Left ventricle myocardium inferior (tissue), 1 donor: ENCODE data around the gene APEH. TPM values are rescaled to one million over a fixed set of nuclear protein-coding genes. Genes with fewer than 3 reads are reported as not detected.
A peak's percentile ranks its signal among the peaks of the same experiment; 100 is the strongest.
"Not testable (repeated sequence)": the region's sequence is repeated elsewhere in the genome, so short reads cannot be mapped to it uniquely, and the experiment has no call there.

Experiments
- DNase-seq: peaks from one replicate; pipeline ENCODE4 v3.0.0-alpha.2; 2020
- H3K27ac ChIP-seq: fragments of 200-600 bp; replicated peaks from 2 replicates; pipeline ENCODE4 v1.8.0; 2021
- H3K27me3 ChIP-seq: fragments of 200-600 bp; 2 replicates; pipeline ENCODE4 v1.8.0; 2021; ENCODE audit warnings: low read depth
- H3K36me3 ChIP-seq: fragments of 200-600 bp; 2 replicates; pipeline ENCODE4 v1.8.0; 2021
- H3K4me1 ChIP-seq: fragments of 200-600 bp; 2 replicates; pipeline ENCODE4 v1.8.0; 2021
- H3K4me3 ChIP-seq: fragments of 200-600 bp; 2 replicates; pipeline ENCODE4 v1.8.0; 2021; ENCODE audit warnings: mild to moderate bottlenecking, moderate library complexity
- H3K9me3 ChIP-seq: fragments of 200-600 bp; replicated peaks from 2 replicates; pipeline ENCODE4 v1.8.0; 2021
- intact Hi-C: fragments of 100-400 bp; cut with micrococcal nuclease; formaldehyde crosslinking; loops from one replicate; pipeline ENCODE4 v1.11.0; 2022
- total RNA-seq: library from RNA; stranded (reverse); fragmentation: NEBNext Ultra II Directional; extraction: Animal tissue kit (Norgen Biotek cat#: 25700); gene quantifications from one replicate; pipeline ENCODE4 v1.2.1, GENCODE V29; 2021
- TF ChIP-seq, protein P1 (sequence below): fragments of 200-600 bp; IDR thresholded peaks from 2 replicates; pipeline ENCODE4 v1.8.0; 2021; ENCODE audit warnings: antibody characterized with exemption, mild to moderate bottlenecking, borderline replicate concordance
- donor health status: DM: no; HTN: yes; CAD: no; lungs with severe emphysema.

Gene APEH
- total RNA-seq, 1 donor from 2014 or later = 99.0 TPM

DNA sequence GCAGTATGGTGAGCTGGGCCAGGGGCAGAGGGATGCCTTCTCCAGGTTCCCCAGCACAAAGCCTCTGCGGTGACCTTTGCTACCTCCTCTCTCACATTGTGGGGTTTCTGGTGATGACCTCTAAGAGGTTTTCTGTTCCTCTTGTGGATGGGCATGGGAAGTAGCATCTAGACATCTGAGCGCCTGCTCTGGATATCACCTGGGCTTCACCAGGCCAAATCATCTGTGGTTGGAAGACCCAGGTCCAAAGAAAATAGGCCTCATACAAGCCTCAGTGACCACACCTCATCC is 7.0 kb downstream of the APEH start:
- Histone ChIP-seq H3K4me1 (peaks cover under 1% of the 10 kb centered on the region), H3K4me3 (no peak overlapping the region), H3K27me3 (peaks cover under 1% of the 10 kb centered on the region), H3K36me3 (peaks cover 78% of the 10 kb centered on the region), H3K9me3 (no peaks in the 10 kb centered on the region), H3K27ac (no peak overlapping the region)
- TF ChIP-seq, protein P1, sequence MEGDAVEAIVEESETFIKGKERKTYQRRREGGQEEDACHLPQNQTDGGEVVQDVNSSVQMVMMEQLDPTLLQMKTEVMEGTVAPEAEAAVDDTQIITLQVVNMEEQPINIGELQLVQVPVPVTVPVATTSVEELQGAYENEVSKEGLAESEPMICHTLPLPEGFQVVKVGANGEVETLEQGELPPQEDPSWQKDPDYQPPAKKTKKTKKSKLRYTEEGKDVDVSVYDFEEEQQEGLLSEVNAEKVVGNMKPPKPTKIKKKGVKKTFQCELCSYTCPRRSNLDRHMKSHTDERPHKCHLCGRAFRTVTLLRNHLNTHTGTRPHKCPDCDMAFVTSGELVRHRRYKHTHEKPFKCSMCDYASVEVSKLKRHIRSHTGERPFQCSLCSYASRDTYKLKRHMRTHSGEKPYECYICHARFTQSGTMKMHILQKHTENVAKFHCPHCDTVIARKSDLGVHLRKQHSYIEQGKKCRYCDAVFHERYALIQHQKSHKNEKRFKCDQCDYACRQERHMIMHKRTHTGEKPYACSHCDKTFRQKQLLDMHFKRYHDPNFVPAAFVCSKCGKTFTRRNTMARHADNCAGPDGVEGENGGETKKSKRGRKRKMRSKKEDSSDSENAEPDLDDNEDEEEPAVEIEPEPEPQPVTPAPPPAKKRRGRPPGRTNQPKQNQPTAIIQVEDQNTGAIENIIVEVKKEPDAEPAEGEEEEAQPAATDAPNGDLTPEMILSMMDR = no peak
- DNase-seq = no peak
- intact Hi-C loops = no loop called here

DNA sequence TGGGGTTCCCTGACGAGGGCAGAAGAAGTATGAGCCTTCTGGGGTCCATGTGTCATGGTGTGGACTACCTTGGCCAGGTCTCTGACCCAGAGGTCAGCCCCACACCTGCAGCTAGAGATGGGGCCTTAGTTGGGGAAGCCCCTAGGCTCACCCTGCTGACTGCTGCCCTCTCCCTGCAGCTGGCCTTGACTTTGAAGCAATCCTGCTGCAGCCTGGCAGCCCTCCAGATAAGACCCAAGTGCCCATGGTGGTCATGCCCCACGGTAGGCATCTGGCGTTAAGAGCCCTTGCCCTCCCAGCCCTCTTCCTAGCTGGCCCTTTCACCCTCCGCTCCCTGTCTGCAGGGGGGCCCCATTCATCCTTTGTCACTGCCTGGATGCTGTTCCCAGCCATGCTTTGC is 7.4 kb downstream of the APEH start:
- peaks cover 4% of the 10 kb centered on the region for H3K4me1 ChIP-seq
- TF ChIP-seq, protein P1 = no peak
- no peak overlapping the region for H3K27ac ChIP-seq
- DNase-seq = no peak
- no peaks in the 10 kb centered on the region for H3K9me3 ChIP-seq
- peaks cover 4% of the 10 kb centered on the region for H3K27me3 ChIP-seq
- intact Hi-C loops = no loop called here
- H3K36me3 ChIP-seq = peaks cover 74% of the 10 kb centered on the region
- H3K4me3 ChIP-seq = no peak overlapping the region

DNA sequence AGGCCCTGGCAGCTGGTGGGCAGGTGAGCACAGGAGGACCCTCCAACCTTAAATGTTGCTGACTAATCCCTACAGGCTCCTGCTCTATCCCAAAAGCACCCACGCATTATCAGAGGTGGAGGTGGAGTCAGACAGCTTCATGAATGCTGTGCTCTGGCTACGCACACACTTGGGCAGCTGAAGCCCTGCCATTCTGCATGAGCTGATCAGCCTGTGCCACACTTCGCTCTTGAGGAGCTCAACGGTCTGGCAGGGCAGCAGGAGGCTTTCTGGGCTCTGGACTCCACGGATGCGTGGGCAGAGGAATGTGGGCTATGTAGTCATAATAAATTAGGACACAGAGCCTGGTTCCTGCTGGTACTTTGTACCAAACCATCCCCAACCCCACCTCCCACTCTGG is 9.0 kb downstream of the APEH start:
- Histone ChIP-seq H3K27me3 (peaks cover 14% of the 10 kb centered on the region), H3K27ac (no peak overlapping the region), H3K36me3 (peaks cover 58% of the 10 kb centered on the region), H3K9me3 (no peaks in the 10 kb centered on the region), H3K4me3 (no peak overlapping the region), H3K4me1 (peaks cover 9% of the 10 kb centered on the region)
- TF ChIP-seq, protein P1 = no peak
- intact Hi-C loops = no loop called here
- no peak for DNase-seq

DNA sequence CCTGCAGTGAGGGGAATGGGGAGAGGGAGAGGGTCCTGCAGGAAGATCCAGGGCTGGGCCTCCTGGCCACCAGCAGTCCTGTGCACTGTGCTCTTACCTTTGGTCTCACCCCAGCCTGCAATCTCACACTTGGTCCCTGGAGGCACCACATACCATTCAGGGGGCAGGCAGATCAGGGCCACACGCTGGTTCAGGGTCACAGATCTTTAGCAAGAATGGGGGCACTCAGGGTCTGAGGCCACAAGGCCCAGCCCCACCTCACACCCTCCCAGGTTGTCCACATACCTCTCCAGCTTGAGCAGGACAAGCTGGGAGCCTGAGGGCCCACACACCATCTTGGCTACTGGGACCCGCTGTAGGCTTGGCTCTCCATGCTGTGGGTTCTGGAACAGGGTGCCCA is 10.3 kb downstream of the APEH start:
- H3K36me3 ChIP-seq = peaks cover 45% of the 10 kb centered on the region
- intact Hi-C loops, DNase-seq, H3K9me3 ChIP-seq, H3K27ac ChIP-seq, H3K4me3 ChIP-seq: not testable (repeated sequence)
- H3K27me3 ChIP-seq = peaks cover 14% of the 10 kb centered on the region
- H3K4me1 ChIP-seq = peaks cover 20% of the 10 kb centered on the region

DNA sequence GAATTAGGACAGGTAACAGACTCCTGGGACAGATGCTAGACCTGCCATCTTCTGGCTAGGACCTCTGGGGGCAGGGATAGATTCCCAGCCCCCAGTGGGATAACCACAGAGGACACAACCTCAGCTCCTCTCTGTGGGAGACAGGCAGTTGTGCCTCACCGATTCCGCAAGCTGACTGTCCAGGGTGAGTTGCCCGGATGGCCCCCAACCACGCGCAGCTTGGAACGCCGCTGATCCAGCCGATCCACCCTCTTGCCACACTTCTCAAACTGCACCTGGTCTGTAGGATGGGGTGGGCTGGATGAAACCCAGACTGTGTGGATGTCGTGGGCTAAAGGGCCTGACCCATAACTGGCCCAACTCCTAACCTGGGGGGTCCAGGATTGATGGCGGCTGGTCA is 11.0 kb downstream of the APEH start:
- DNase-seq, intact Hi-C loops, H3K27ac ChIP-seq, H3K4me3 ChIP-seq, H3K9me3 ChIP-seq: not testable (repeated sequence)
- Histone ChIP-seq H3K27me3 (peaks cover 14% of the 10 kb centered on the region), H3K36me3 (peaks cover 39% of the 10 kb centered on the region), H3K4me1 (peaks cover 27% of the 10 kb centered on the region)

DNA sequence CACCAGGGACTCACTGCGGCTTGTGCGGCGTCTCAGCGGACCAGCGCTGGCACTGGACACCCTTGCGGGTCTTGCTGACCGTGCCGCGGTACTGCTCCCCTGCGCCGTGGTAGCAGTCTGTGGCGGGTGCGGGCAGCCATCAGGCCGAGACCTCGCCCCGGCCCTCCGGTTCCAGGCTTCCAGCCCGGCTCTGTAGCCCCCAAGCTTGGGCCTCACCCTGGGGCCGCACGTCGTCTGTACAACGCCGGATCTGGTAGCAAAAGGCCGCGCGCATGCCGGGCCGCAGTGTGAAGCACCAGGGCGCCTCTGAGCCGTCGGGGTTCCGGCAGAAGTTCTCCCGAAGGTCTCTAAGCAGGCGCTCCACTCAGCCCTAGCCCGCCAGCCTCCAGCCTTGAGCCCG is 11.7 kb downstream of the APEH start:
- H3K9me3 ChIP-seq, DNase-seq, intact Hi-C loops, H3K27ac ChIP-seq: not testable (repeated sequence)
- Histone ChIP-seq H3K4me3 (peak overlapping the region; percentile 57), H3K36me3 (peaks cover 31% of the 10 kb centered on the region), H3K4me1 (peaks cover 34% of the 10 kb centered on the region), H3K27me3 (peaks cover 14% of the 10 kb centered on the region)

DNA sequence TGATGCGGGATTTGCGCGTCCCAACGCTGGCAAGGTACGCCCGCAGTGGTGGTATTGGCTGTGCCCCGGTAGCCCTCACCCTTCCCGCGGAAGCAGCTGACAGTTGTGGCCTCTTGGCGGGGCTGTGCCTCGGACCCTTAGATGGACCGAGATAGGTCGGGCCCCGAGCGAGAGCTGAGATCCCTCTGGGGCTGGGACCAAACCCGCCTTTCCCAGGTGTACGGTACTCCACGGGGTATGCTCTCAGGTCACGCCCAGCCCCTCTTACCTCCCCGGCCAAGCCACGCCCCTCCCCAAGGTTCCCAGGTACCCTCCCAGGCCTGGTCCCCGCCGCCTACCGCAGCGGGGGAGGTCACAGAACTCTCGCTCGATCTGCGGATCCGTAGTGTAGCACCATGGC is 12.2 kb downstream of the APEH start:
- DNase-seq = not testable (repeated sequence)

DNA sequence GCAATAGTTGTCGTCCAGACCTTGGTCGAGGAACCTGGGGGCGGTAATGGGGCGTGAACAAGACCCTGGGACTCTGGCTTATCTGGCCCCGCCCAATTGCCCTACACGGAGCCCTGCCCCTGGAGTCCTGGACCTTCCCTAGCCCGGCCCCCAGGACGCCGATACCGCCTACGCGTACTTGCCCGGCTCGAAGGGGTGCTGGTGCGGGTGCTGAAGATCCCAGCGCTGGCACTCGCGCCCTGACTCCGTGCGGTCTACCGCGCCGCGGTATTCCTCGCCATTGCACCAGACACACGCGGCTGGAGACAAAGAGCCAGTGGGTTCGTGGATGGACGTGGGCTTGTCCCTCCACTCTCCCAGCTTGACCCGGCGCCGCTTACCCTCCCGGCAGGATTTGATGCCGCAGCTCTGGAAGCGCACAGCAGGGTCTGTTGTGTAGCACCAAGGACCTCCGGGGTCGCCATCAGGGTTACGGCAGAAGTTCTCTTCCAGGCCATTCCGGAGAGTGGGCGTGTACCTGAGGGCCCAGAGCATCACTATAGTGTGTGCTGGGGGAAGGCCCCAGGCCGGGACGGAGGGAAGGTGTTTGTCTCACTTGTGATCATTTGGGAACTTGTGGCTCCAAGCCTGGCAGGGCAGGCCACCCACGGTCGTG is 12.7 kb downstream of the APEH start:
- peaks cover 14% of the 10 kb centered on the region for H3K27me3 ChIP-seq
- peaks cover 45% of the 10 kb centered on the region for H3K4me1 ChIP-seq
- peak overlapping the region; percentile 57 for H3K4me3 ChIP-seq
- peak; percentile 48 for DNase-seq
- peaks cover 21% of the 10 kb centered on the region for H3K36me3 ChIP-seq
- intact Hi-C loops, H3K9me3 ChIP-seq, H3K27ac ChIP-seq: not testable (repeated sequence)

More for the DNA sequence above, 12.2 kb downstream of the APEH start:
- Histone ChIP-seq H3K4me1 (peaks cover 39% of the 10 kb centered on the region), H3K4me3 (peak overlapping the region; percentile 57), H3K36me3 (peaks cover 26% of the 10 kb centered on the region), H3K27me3 (peaks cover 14% of the 10 kb centered on the region)
- intact Hi-C loops, H3K9me3 ChIP-seq, H3K27ac ChIP-seq: not testable (repeated sequence)

DNA sequence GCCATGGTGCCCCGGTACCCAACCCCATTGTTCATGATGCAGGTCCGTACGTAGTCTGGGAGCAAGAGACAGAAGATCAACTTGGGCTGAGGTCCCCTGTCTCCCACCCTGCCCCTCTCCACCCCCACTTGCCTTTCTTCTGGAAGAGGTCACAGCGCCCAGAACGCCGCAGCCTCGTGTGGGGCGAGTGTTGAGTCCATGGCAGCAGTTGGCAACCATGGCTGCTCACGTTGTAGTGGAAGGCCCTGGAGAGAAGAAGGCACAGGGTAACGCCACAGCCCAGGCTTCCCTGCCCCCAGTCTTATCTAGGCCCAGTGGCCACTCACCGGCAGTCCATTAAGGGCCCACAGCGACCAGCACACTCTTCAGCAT is 13.3 kb downstream of the APEH start:
- peaks cover 15% of the 10 kb centered on the region for H3K36me3 ChIP-seq
- H3K4me1 ChIP-seq = peaks cover 46% of the 10 kb centered on the region
- peaks cover 14% of the 10 kb centered on the region for H3K27me3 ChIP-seq
- peak overlapping the region; percentile 57 for H3K4me3 ChIP-seq
- DNase-seq, intact Hi-C loops, H3K27ac ChIP-seq, H3K9me3 ChIP-seq: not testable (repeated sequence)

DNA sequence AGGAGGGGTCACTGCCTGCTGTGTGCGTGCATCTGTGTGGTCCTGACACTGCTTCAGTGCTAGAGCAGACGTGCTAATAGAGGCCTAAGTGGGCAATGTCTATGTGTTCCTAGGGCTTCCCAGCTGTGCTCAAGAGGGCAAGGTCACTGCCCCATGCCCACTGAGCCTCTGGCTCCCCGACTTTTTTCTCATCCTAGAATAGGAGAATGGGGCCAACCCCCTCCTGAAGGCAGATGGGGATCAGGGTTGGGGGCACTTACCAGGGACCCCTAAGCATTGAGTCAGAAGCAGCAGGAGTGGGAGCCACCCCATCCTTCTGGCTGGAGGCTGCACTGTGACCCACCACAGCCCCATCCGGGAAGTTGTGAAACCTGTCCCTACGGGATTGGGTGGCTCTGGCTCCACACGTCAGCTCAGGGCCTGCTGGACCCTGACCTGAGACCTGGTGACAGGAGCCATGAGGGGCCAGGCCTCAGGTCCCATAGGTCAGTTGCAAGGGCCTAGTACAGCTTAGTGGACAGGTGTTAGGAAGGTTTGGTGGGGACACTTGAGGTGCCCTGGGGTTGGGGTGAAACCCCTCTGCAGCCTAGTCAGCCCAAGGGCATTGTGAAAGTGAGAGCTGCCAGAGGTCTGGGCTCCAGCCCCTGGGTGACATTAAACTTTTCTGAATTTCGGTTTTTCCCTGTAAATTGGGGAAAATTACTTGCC is 14.3 kb downstream of the APEH start:
- DNase-seq, H3K36me3 ChIP-seq, intact Hi-C loops, H3K9me3 ChIP-seq: not testable (repeated sequence)
- Histone ChIP-seq H3K27ac (peak overlapping the region; percentile 84), H3K27me3 (peaks cover 14% of the 10 kb centered on the region), H3K4me3 (peak overlapping the region; percentile 88), H3K4me1 (peaks cover 46% of the 10 kb centered on the region)
